NCI-H146 treated with DMSO at 0.1 percent for 48 hours (cell line): ENCODE results near the gene SGCA.

Source experiments
- DNase-seq: peaks from one replicate; lab custom pipeline; 2025; ENCODE audit not compliant: unreplicated experiment; lab: John Stamatoyannopoulos, UW

Gene SGCA

GRCh38 chr17:50192618-50193291 is 26.9 kb downstream of the SGCA start:
- no peak for DNase-seq

- no peak for DNase-seq
Measured at GRCh38 chr17:50194140-50194933, 28.5 kb downstream of the SGCA start.

- DNase-seq: no peak
Measured at GRCh38 chr17:50194934-50195865, 29.4 kb downstream of the SGCA start.

- no peak for DNase-seq
Measured at GRCh38 chr17:50196036-50196435, 30.2 kb downstream of the SGCA start.

- no peak for DNase-seq
Measured at GRCh38 chr17:50196826-50197225, 31.0 kb downstream of the SGCA start.

GRCh38 chr17:50198026-50198669 is 32.3 kb downstream of the SGCA start:
- no peak for DNase-seq

- DNase-seq: no peak
Measured at GRCh38 chr17:50199211-50199802, 33.5 kb downstream of the SGCA start.

- DNase-seq: peak; percentile 48
Measured at GRCh38 chr17:50199803-50200456, 34.1 kb downstream of the SGCA start.

- peak; percentile 48 for DNase-seq
Measured at GRCh38 chr17:50200457-50201275, 34.9 kb downstream of the SGCA start.

GRCh38 chr17:50201276-50201854 is 35.6 kb downstream of the SGCA start, which contains the start of gene COL1A1:
Gene COL1A1 (minus strand): TSS chr17:50201631. CDS start chr17:50201513, 118 bp downstream.
- no peak for DNase-seq

GRCh38 chr17:50203086-50203485 is 37.3 kb downstream of the SGCA start:
- DNase-seq: no peak

- DNase-seq: no peak
Measured at GRCh38 chr17:50203604-50204345, 38.0 kb downstream of the SGCA start.

GRCh38 chr17:50204431-50204830 is 38.6 kb downstream of the SGCA start:
- DNase-seq: no peak

- DNase-seq: no peak
Measured at GRCh38 chr17:50205111-50205962, 39.5 kb downstream of the SGCA start.

GRCh38 chr17:50205963-50206505 is 40.2 kb downstream of the SGCA start:
- DNase-seq: no peak

GRCh38 chr17:50206604-50207293 is 40.9 kb downstream of the SGCA start:
- no peak for DNase-seq
